C4-2B (cell line): ENCODE measurements around the gene OR6C2.
"Not testable (repeated sequence)": the region's sequence is repeated elsewhere in the genome, so short reads cannot be mapped to it uniquely, and the experiment has no call there.

Source experiments
- H3K27ac ChIP-seq: fragments of 450-650 bp; 2 replicates; pipeline ENCODE4 v1.5.1; 2017
- CTCF ChIP-seq: fragments of 450-650 bp; conservative IDR thresholded peaks from 2 replicates; pipeline ENCODE4 v1.5.1; 2017; ENCODE audit warnings: mild to moderate bottlenecking
- ZFX ChIP-seq: fragments of 450-650 bp; IDR thresholded peaks from 2 replicates; pipeline ENCODE4 v1.6.1; 2017

OR6C2 gene

DNA sequence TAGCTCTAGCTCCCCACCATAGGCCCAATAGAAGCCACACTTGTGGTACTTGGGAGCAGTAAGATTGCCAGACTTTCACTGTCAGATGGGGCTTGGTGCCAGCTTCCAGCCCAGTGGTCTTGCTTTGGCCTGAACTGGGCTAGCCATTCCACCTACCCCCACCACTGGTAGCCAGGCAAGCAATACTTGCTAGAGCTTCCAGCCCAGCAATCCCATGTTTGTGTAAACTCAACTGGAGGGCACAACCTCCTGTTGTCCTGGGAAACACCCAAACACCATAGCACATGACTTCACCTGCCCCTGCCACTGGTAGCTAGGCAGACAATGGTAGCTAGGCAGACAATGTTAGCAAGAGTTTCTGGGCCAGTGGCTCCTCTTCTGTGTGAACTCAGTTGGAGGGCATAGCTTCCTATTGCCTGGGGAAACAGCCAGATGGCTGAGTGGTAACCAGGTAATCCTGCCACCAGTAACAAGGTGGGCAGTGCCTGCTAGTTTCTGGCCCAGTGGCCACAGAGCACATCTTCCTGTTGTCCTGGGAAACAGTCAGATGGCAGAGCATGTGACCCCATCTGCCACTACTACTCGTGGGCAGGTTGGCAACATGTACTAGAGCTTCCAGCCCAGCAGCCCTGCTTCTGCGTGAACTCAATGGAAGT lies 23.4 kb upstream of the OR6C2 start:
- no peak overlapping the region for H3K27ac ChIP-seq
- TF ChIP-seq ZFX, result no peak
- TF ChIP-seq CTCF, result no peak

DNA sequence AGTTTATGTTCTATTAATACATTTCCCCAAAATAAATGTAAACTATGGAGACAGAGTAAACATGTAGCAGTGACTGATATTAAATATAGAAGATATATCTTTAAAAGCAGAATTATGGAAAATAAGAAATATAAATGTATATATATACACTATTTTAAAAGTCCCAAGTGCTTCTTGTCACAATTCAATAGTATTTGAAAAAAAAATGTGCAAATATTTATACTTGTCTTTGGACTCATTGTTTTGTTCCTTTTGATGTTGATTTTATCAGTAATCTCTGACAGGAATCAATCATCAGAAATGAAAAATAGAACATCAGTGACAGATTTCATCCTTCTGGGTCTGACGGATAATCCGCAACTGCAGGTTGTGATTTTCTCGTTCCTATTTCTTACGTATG lies 17.9 kb upstream of the OR6C2 start, which contains the start of gene OR6C76:
OR6C76 (plus strand) TSS at position 301 of the 400 bp plus-strand sequence; CDS start at position 301, 0 bp downstream.
- TF ChIP-seq CTCF, result no peak
- no peak for TF ChIP-seq ZFX
- no peak within 1 kb of the TSS for H3K27ac ChIP-seq

DNA sequence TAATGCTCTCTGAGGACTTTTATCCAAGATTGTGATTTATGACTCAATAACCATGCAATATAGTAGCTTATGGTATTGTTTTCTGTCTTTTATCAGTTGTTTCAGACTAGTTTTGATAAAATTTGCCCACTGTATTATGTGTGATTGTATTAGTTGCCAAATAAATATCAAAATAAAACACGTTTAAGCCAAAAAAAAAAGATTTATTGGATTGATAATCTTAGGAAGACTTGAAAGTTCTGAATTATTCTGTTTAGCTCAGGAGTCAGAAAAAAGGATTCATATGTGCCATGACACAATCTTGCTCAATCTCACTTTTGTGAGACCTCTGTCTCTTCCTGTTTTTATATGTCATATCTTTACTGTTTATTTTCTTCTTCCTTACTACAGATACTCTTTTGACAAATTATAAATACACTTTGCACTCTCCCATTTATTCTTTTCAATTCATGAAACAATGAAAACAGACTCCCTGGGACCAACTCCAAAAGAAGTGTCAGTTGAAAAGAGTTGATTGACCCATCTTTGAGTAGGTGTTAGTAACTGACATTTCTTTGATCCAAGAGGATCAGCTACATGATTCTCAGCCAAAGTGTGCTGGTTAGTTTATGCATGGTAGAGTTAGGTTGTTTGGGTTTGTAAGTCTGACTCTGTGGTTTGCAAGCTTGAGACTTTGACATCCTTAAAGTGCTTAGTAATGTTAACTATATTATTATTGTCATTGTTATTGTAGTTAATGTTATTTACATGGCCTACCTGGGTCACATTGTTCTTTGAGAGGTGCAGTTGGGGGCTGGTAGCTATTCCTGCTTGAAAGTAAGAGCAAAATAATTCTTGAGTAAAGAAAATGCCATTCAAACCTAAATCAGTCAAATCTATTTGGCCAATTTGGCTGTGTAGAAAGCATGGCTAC lies 15.3 kb upstream of the OR6C2 start:
- no peak overlapping the region for H3K27ac ChIP-seq
- no peak for TF ChIP-seq CTCF
- TF ChIP-seq ZFX, result no peak

DNA sequence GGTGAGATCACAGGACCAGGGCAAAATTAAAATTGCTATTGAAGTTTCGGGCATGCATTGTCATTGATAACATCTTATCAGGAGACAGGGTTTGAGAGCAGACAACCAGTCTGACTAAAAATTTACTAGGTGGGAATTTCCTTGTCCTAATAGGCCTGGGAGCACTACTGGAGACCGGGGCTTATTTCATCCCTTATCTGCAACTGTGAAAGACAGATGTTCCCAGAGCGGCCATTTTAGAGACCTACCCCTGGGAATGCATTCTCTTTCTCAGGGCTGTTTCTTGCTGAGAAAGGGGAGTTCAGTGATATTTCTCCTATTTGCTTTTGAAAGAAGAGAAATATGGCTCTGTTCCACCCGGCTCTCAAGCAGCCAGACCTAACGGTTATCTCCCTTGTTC lies 2.6 kb upstream of the OR6C2 start:
- H3K27ac ChIP-seq, result not testable (repeated sequence)

GRCh38 chr12:55445357-55445756 lies 1.5 kb downstream of the OR6C2 start:
- no peak overlapping the region for H3K27ac ChIP-seq
- no peak for TF ChIP-seq CTCF
- no peak for TF ChIP-seq ZFX

- H3K27ac ChIP-seq, result no peak overlapping the region
- TF ChIP-seq CTCF (peak; percentile 25), ZFX (no peak)
These were observed 2.5 kb downstream of the OR6C2 start for GRCh38 chr12:55446326-55446725.

GRCh38 chr12:55448825-55449224 lies 4.9 kb downstream of the OR6C2 start:
- no peak overlapping the region for H3K27ac ChIP-seq
- TF ChIP-seq CTCF, result no peak
- no peak for TF ChIP-seq ZFX

GRCh38 chr12:55464926-55465325 lies 21.1 kb downstream of the OR6C2 start:
- H3K27ac ChIP-seq, result not testable (repeated sequence)
